Activated CD4-positive, alpha-beta T cell treated with anti-CD3 and anti-CD28 coated beads, Interleukin-2, Interleukin-6, amounts not matched to agents 100 ng/mL and 50 ng/mL, durations not matched to agents 16 hours and 8 hours (primary cell): Measurements from ENCODE around the gene PDSS2.

Experiments used
- DNase-seq: peaks from one replicate; pipeline ENCODE4 v3.0.0-alpha.2; 2020

The PDSS2 gene

GRCh38 chr6:107259951-107260350 is 199.4 kb downstream of the PDSS2 start:
- DNase-seq = no peak

DNA sequence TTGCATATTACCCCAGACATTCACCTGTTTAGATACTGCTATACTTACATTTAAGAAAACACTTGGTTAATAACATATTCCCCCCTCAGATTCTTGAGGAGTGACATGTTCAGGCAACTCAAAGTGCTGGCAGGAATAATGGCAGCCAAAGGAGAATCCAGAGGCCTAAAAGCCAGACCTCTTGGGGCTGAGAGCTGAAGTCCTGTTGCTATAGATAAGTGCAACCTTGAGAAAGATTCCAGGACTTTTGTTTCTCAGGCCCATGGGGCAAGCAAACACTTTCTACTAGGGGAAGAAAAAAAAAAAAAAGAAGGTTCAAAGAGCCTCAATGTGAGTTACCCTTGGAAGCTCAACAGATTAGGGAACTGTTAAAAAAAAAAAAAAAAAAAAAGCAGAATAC is 211.2 kb downstream of the PDSS2 start:
- DNase-seq = no peak

GRCh38 chr6:107246972-107247615 is 212.3 kb downstream of the PDSS2 start:
- no peak for DNase-seq

DNA sequence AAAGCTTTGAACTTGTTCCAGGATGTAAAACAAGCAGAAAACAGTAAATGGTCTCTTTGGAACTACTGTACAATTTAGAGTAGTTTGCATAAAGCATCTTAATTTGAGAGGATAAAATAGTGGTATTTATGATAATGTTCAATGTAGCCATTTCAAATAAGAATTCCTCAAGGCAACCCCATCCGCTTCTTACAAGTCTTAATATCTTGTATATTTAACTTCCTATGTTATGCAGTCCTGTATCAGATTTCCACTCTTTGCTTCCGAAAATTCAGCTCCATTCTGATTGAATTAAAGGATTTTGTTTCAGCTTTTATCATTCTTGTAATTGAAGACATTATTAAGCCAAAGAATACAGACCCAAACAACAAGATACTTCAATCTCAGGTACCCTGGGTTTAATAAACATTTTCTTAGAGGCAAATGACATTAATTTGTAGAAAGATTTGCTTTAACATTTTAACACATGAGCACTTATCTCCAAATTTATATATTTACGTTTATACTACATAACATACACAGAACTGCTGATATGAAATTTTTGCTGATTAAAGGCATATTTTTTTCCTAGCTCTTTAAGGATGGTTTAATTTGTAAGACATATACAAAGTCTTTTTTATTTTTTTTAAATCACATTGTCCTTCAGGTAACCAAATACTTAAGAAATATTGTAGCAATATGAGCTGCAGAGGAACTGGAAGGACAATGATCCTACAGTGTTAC is 213.0 kb downstream of the PDSS2 start:
- no peak for DNase-seq

DNA sequence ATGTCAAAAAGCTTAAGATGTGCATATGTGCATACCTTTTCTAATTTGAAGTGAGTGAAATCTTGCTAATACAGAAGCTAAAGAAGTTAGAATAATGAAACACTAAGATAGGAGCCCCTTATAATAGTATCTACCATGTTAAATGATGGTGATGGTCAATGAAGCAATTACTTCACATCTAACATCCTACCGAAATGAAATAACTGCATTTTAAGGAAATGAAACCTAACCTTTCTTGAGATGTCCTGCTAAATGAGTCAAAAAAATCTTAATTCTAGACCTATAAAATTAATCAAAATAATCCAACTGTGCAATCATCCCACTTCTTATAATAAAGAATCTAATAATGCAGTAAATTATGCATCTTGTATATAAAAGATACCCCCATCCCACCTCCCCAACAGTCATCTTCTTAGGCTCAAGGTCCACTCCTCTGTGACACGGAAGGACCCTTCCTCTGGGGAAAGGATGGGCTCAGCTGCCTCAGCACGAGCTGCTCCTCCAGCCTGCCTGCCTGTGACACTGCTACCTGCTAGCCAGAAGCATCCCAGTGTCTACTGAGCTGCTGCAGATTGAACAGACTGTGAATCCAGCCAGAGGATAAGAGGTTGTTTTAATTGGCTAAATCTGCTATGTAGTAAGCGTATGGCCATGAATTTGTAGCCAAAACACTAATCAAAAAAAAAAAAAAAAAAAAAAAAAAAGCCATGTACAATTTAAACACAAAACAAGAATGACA is 214.5 kb downstream of the PDSS2 start:
- DNase-seq = no peak

GRCh38 chr6:107244082-107244741 is 215.2 kb downstream of the PDSS2 start:
- no peak for DNase-seq

DNA sequence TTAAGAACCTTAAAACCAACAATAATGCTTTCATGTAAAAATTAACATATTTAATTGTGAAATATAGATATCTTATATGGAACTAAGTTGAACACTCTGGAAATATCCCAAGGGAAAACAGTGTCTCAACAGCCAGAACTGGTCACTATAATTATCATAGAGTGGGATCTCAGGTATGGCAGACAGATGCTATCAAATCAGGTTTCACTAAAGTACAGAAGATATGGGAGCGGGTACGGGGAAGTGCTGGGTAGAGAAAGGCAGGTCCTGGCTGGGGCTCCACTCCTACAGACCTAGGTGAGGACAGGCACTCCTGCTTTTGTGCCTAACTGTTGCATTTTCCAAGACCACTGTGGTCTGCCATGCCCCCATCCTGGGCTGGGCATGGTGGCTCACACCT is 215.9 kb downstream of the PDSS2 start:
- no peak for DNase-seq

DNA sequence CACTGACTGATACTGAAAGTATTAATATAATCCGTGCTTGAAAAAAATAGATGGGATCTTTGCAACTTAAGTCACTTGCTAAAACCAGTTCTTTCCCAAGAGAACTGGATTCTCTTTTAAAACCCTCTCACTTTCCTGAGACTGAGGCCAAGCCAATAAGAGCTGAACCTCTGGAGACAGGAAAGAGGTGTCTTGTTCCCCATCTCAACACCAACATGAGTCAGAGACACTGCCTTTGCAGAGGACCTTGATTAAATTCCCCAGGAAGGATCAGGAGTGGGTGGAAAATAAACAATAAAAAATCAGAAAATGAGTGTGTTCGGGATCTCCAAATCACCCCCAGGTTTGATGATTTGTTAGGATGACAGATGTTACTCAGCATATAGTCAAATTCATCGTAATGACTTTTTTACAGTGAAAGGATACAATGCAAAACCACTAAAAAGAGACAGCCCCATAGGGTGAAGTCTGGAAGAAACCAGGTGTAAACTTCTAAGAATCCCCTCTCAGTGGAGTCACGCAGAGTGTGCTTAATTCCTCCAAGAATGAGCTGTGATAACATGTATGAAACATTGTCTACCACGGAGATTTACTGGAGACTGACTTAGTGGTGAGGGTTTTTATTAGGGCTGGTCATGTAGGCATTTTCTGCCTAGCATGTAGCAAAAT is 221.2 kb downstream of the PDSS2 start:
- no peak for DNase-seq

DNA sequence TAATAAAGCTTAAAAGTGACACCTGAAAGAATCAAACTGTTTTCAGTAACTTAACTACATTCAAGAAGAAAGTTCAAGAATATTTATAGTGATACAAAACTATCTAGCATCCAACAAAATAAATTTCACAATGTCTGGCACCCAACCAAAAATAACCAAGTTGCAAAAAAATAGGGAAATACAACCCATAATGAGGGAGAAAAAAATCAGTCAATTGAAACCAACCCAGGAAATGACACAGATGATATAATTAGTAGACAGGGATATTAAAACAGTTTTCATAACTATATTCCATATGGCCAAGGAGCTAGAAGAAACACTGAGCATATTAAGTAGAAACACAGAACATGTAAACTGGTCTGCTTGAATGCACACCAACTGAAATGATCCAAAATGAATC is 223.9 kb downstream of the PDSS2 start:
- no peak for DNase-seq

DNA sequence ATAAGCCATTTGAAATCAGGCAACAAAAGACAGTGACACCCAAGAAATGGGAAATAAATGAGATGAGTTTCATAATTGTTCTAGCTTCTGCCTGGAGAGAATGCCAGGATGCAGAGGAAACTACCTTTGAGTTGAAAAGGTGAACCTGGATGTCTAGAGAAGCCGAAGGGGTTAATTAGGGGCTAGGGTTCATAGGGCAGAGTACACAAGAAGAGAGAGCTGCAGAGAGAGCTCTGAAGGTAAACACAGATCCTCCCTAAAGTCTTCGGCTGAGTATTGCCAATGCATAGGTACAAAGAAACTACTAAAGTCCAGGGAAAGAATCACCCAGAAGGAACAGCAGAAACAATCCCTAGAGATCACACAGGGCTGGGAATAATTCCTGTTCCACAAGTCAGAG is 224.4 kb downstream of the PDSS2 start:
- DNase-seq = no peak

DNA sequence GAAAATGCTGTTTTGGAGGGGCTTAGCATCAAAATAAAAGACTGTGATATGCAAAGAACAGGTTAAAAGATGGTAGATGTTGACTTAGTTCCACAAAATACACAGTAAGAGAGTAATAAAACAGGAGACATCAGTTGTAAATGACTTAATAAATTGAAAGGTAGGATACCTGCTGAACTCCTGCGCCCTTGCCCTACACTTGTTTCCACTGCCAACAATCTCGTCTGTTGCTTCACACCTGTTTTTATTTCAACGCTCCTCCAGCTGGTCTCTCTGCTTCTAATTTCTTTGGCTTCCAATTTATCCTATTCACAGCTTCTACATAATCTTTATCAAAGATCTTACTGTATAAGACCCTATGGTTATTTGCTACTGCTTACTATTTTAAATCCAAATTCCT is 228.1 kb downstream of the PDSS2 start:
- no peak for DNase-seq

GRCh38 chr6:107230448-107230847 is 228.9 kb downstream of the PDSS2 start:
- DNase-seq = no peak

GRCh38 chr6:107230024-107230423 is 229.3 kb downstream of the PDSS2 start:
- no peak for DNase-seq

DNA sequence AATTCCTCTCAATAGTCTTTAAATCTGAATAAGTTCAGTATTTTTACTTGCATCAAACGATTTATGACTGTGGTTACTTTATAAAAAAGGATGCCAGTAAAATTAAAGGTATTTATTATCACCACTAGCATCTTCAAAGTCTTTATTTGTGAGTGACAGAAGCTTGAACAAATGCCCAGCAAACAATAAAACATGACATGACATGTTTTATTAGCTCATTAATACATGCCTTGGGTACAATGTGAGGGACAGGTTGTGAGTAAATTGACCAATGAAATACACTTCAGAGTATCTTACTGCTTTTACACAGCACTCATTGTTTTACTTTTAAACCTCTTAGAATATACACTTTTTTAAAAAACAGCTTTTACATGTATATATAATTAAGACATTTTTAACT is 230.6 kb downstream of the PDSS2 start:
- no peak for DNase-seq

DNA sequence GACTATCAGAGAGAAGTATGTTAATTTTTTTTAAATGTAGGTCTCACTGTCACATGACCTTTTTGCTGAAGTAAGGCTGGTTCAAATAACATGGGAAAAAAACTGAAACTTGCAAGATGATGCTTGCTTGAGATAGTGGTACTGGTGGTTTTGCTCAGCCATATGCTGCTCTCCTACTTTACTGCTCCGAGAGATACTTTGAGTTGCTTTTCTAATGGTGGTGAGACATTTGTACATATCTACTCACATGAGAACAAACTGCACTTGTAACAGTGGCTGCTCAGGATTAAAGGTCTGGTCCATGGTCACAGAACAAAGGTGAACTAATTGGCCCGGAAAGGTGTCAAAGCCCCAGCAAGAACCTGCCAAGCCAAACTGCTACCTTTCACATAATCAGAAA is 237.8 kb downstream of the PDSS2 start:
- DNase-seq = no peak

DNA sequence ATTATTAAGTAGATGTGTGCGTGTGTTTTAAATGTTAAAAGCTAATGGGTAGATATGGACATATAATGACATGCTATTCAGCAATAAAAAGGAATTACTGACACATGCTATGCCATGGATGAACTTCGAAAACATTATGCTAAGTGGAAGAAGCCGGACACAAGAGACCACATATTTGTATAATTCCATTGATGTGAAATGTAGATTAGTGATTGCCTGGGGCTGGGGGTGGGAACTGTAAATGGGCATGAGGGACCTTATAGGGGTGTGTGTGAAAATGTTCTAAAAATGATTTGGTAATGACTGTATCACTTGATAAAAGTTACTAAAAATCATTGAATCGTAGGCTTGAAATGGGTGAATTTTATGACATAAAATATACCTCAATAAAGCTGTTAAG is 239.5 kb downstream of the PDSS2 start:
- DNase-seq = no peak

DNA sequence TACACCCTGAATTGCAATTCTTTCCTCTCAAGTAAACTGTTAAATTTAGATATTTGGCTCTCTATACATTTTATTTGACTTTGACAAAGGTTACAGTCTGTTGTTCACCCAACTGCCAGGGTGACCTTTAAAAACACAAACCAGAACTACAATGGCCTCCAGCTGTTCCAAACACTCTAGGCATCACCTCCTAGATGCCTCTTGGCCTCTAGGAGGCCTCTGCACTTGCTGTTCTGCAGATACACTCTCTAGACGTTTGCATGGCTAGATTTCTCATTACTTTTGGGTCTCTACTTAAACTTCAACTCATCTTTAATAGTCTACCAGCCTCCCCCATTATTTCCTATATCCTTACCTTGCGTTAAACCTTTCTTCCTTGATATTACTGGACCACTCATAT is 241.2 kb downstream of the PDSS2 start:
- no peak for DNase-seq

DNA sequence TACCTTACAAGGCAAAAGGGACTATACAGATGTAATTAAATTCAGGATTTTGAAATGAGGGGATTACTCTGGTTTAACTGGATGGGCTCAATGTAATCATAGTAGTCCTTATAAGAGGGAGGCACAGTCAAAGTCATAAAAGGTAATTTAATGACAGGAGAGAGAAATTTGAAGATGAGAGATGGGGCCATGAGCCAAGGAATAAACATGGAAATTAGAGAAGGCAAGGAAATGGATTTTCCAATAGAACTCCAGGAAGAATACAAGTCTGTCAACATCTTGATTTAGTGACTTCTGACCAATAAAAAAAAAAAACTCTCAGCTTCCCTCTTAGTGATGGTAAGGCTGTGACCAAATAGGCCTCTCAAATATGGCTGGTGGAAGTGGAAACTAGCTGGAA is 242.1 kb downstream of the PDSS2 start:
- no peak for DNase-seq

- no peak for DNase-seq
Measured at GRCh38 chr6:107216197-107216933, 243.0 kb downstream of the PDSS2 start.

DNA sequence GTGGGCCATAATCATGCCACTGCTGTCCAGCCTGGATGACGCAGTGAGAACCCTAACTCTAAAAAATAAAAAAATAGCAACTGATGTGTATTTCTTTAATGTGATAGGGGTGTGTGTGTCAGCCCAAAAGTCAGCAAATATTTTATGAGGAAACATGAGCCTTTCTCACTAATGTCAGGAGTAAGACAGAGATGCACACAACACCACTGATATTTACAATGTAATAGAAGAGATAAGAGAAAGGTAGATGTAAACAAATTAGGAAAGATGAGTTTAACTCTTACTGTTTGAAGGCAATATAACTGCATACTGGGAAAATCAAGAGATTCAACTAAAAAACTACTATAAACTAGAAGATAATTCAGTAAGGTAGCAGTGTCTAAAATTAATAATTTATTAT is 244.0 kb downstream of the PDSS2 start:
- DNase-seq = no peak

DNA sequence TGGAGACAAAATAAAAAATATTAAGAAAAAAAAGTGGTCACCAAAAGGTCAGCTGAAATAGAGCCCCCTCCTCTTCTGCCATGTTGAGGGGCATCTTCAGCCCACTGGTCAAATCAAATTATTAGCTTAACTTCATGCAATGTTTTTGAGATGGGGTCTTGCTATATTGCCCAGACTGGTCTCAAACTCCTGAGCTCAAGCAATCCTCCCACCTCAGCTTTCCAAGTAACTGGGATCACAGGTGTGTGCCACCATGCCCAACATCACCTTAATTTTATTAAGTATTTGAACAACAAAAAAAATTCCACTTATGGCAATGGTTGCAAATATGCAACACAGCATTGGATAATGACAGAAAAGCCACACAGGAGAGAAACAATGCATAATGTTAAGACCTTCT is 244.7 kb downstream of the PDSS2 start:
- DNase-seq = no peak
